Hepatocyte (in vitro differentiated cells): ENCODE data around the gene DDX18.

Experiments
- EZH2 ChIP-seq: fragments of 200-600 bp; sonication (generic); IDR thresholded peaks from 2 replicates; pipeline ENCODE4 v1.6.1; 2016; ENCODE audit warnings: antibody characterized with exemption, mild to moderate bottlenecking, borderline replicate concordance
- EZH2phosphoT487 ChIP-seq: fragments of 200-600 bp; sonication (generic); IDR thresholded peaks from one replicate; pipeline ENCODE4 v1.6.1; 2018; ENCODE audit warnings: antibody characterized with exemption, mild to moderate bottlenecking, low read depth, moderate library complexity; ENCODE audit not compliant: unreplicated experiment, severe bottlenecking
- TF ChIP-seq, protein P1 (sequence below): fragments of 200-600 bp; sonication (generic); IDR thresholded peaks from 2 replicates; pipeline ENCODE4 v1.5.1; 2016; ENCODE audit warnings: antibody characterized with exemption, mild to moderate bottlenecking; ENCODE audit not compliant: poor library complexity

DNA sequence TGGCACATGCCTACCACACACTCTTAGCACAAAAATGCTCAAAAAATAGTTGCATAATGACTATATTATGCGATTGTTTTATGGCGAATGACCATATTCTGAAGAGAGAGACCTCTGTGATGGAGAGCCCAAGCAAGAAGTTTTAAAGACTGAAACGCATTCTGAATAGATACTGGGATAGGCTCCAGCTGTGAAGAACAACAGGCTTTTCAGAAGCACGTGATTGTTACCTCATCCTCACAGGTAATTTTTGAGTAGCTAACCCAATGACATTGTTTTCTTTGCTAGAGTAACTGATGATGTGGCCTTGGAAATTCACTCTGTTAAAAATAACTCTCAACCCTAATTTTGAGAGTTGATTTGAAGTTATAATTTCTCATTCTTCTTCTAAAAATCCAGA is 2.0 kb upstream of the DDX18 start:
- TF ChIP-seq, protein P1, sequence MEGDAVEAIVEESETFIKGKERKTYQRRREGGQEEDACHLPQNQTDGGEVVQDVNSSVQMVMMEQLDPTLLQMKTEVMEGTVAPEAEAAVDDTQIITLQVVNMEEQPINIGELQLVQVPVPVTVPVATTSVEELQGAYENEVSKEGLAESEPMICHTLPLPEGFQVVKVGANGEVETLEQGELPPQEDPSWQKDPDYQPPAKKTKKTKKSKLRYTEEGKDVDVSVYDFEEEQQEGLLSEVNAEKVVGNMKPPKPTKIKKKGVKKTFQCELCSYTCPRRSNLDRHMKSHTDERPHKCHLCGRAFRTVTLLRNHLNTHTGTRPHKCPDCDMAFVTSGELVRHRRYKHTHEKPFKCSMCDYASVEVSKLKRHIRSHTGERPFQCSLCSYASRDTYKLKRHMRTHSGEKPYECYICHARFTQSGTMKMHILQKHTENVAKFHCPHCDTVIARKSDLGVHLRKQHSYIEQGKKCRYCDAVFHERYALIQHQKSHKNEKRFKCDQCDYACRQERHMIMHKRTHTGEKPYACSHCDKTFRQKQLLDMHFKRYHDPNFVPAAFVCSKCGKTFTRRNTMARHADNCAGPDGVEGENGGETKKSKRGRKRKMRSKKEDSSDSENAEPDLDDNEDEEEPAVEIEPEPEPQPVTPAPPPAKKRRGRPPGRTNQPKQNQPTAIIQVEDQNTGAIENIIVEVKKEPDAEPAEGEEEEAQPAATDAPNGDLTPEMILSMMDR = no peak
- no peak for TF ChIP-seq EZH2
- no peak for TF ChIP-seq EZH2phosphoT487
